Measurements from ENCODE around the gene BMPR2. TPM values are rescaled to one million over a fixed set of nuclear protein-coding genes. Genes with fewer than 3 reads are reported as not detected.
A peak's percentile ranks its signal among the peaks of the same experiment; 100 is the strongest.

The BMPR2 gene
- total and polyA plus RNA-seq, 2 of the 4 experiments (the other 2 are of a cell fraction), result 17.0 to 30.1 TPM

DNA sequence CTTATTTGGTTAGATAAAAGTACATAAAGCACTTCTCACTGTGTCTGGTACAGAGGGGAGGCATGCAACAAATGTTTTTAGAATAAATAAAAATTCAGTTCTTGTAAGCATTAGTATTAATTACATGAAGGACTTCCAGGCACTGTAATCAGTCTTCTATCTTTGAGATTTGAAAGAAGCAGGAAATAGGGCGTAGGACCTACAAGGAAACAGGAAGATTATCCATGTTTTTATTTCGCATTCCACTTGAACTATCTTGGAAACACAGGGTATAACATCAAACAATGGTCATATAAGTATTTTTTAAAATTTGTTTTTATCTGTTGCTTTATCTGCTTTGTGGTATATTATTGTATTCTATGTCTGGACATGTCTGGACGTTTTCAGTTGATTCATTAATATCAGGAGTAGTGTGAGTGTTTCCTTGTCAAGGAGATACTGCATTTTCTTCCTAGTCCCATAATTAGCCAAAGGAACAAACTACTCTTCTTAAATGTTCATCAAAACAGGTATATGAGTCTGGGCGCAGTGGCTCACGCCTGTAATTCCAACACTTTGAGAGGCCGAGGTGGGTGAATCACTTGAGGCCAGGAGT lies 32.5 kb downstream of the BMPR2 start:
- dilution Hi-C loops (cut with HindIII; ENCODE audit: low sequenced_read_pairs, unreplicated experiment), result no loop called here
- H3K4ac ChIP-seq (ENCODE audit: low read depth, low read length), result peak overlapping the region; percentile 32; the same call in 1 of the 2 replicates
- no peak overlapping the region for H3K4me2 ChIP-seq (ENCODE audit: low read depth, low read length)
- peaks cover 3% of the 10 kb centered on the region; the same call in 1 of the 2 replicates for H3K9me1 ChIP-seq (ENCODE audit: insufficient read depth, low read length)
- H4K8ac ChIP-seq (ENCODE audit: low read depth in 2 of 2, low read length in 2 of 2), result 0 out of 4 replicates have a peak overlapping the region, but pooled peaks of 1 of the 2 experiments have one; percentile 21
- POLR2A ChIA-PET (ENCODE audit: unreplicated experiment), result no interaction called here
- peaks cover 21 to 48% of the 10 kb centered on the region in 2 experiments for H3K79me1 ChIP-seq (ENCODE audit: low read depth in 1 of 2, low read length in 2 of 2)
- CTCF ChIA-PET, result no interaction called here
- peak overlapping the region; percentile 19; the same call in 1 of the 2 replicates for H4K5ac ChIP-seq (ENCODE audit: low read depth, low read length)
- H3K27me3 ChIP-seq (ENCODE audit: control insufficient read depth, insufficient read depth, low read length), result no peaks in the 10 kb centered on the region
- no peak overlapping the region for H2AK5ac ChIP-seq (ENCODE audit: low read depth, low read length)
- no peaks in the 10 kb centered on the region for H3K9me3 ChIP-seq (ENCODE audit: control insufficient read depth, insufficient read depth, low read length)
- H2BK15ac ChIP-seq (ENCODE audit: low read depth, low read length), result no peak overlapping the region
- no peak for TF ChIP-seq RFX5 (IDR thresholded peaks at IDR 0.05; ENCODE audit: low read depth, low read length)
- no peak for TF ChIP-seq MXI1 (IDR thresholded peaks at IDR 0.05; ENCODE audit: borderline replicate concordance, low read depth, low read length)
- TF ChIP-seq, protein P1, sequence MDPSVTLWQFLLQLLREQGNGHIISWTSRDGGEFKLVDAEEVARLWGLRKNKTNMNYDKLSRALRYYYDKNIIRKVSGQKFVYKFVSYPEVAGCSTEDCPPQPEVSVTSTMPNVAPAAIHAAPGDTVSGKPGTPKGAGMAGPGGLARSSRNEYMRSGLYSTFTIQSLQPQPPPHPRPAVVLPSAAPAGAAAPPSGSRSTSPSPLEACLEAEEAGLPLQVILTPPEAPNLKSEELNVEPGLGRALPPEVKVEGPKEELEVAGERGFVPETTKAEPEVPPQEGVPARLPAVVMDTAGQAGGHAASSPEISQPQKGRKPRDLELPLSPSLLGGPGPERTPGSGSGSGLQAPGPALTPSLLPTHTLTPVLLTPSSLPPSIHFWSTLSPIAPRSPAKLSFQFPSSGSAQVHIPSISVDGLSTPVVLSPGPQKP (IDR thresholded peaks at IDR 0.05; ENCODE audit: borderline replicate concordance, low read depth, low read length), result no peak
- TF ChIP-seq SMC3 (IDR thresholded peaks at IDR 0.05; ENCODE audit: low read depth, low read length), result no peak
- TF ChIP-seq MAFK (IDR thresholded peaks at IDR 0.05; ENCODE audit: low read depth, low read length), result no peak
- no peak for TF ChIP-seq BHLHE40 (IDR thresholded peaks at IDR 0.05; ENCODE audit: low read depth, low read length)
- TF ChIP-seq CEBPB (IDR thresholded peaks at IDR 0.05; ENCODE audit: low read depth, low read length), result no peak
- TF ChIP-seq FOS (IDR thresholded peaks at IDR 0.05; ENCODE audit: low read depth, low read length), result no peak
- TF ChIP-seq, protein P2, sequence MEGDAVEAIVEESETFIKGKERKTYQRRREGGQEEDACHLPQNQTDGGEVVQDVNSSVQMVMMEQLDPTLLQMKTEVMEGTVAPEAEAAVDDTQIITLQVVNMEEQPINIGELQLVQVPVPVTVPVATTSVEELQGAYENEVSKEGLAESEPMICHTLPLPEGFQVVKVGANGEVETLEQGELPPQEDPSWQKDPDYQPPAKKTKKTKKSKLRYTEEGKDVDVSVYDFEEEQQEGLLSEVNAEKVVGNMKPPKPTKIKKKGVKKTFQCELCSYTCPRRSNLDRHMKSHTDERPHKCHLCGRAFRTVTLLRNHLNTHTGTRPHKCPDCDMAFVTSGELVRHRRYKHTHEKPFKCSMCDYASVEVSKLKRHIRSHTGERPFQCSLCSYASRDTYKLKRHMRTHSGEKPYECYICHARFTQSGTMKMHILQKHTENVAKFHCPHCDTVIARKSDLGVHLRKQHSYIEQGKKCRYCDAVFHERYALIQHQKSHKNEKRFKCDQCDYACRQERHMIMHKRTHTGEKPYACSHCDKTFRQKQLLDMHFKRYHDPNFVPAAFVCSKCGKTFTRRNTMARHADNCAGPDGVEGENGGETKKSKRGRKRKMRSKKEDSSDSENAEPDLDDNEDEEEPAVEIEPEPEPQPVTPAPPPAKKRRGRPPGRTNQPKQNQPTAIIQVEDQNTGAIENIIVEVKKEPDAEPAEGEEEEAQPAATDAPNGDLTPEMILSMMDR (conservative IDR thresholded peaks at IDR 0.05; ENCODE audit: low read depth, low read length), result no peak
- no peak for TF ChIP-seq RCOR1 (IDR thresholded peaks at IDR 0.05; ENCODE audit: insufficient replicate concordance, low read length)
- TF ChIP-seq CHD1 (IDR thresholded peaks at IDR 0.05; ENCODE audit: low read depth, low read length), result no peak
- no peak for TF ChIP-seq NFE2L2 (IDR thresholded peaks at IDR 0.05; ENCODE audit: low read depth, low read length)
- TF ChIP-seq POLR2A (IDR thresholded peaks at IDR 0.05; ENCODE audit: low read depth, low read length), result no peak
- TF ChIP-seq, protein P3, sequence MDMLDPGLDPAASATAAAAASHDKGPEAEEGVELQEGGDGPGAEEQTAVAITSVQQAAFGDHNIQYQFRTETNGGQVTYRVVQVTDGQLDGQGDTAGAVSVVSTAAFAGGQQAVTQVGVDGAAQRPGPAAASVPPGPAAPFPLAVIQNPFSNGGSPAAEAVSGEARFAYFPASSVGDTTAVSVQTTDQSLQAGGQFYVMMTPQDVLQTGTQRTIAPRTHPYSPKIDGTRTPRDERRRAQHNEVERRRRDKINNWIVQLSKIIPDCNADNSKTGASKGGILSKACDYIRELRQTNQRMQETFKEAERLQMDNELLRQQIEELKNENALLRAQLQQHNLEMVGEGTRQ (IDR thresholded peaks at IDR 0.05; ENCODE audit: low read depth, low read length), result no peak
- no peak for TF ChIP-seq MAZ (IDR thresholded peaks at IDR 0.05; ENCODE audit: borderline replicate concordance, low read depth, low read length)
- TF ChIP-seq RAD21 (IDR thresholded peaks at IDR 0.05; ENCODE audit: low read length), result no peak
- H3K4me3 ChIP-seq (ENCODE audit: insufficient read depth, low read depth, low read length), result no peak overlapping the region
- H2BK120ac ChIP-seq (ENCODE audit: low read depth, low read length), result 0 out of 2 replicates have a peak overlapping the region, but pooled peaks have one; percentile 8
- 0 out of 2 replicates have a peak, but pooled peaks cover 2% of the 10 kb centered on the region for H3K4me1 ChIP-seq (ENCODE audit: control insufficient read depth, insufficient read depth, low read length)
- peak; percentile 51 for ATAC-seq (ENCODE audit: low read depth)
- H3K9ac ChIP-seq (ENCODE audit: low read depth, low read length), result no peak overlapping the region
- no peaks in the 10 kb centered on the region; the same call in 1 of the 2 replicates for H3K36me3 ChIP-seq (ENCODE audit: control insufficient read depth, insufficient read depth, low read length)
- H3K56ac ChIP-seq (ENCODE audit: extremely low read depth, insufficient read depth, low read length), result no peak overlapping the region
- intact Hi-C loops (cut with micrococcal nuclease), result no loop called here
- peaks cover 19% of the 10 kb centered on the region; the same call in 1 of the 2 replicates for H4K20me1 ChIP-seq (ENCODE audit: insufficient read depth, low read length)
- no peak overlapping the region for H4K91ac ChIP-seq (ENCODE audit: insufficient read depth, low read depth, low read length)
- H3K18ac ChIP-seq (ENCODE audit: low read depth, low read length), result no peak overlapping the region
- in situ Hi-C loops (cut with MboI; ENCODE audit: low sequenced_read_pairs), result no loop called here
- DNase-seq, result no peak
- no peak overlapping the region for H3K23ac ChIP-seq (ENCODE audit: low read depth, low read length)
- WGBS, 2 experiments (ENCODE audit: extremely low coverage in 2 of 2, insufficient read length in 1 of 2), result no CpG with 5 or more reads among the region's 6 CpGs
- H2AFZ ChIP-seq (replicated peaks; ENCODE audit: low read length, poor library complexity), result no peak overlapping the region
- no peak overlapping the region for H3K27ac ChIP-seq (ENCODE audit: insufficient read depth, low read length)
- no TSS peak for BruUV-seq (replicated peaks)
- peak overlapping the region; percentile 61 for H2BK5ac ChIP-seq (ENCODE audit: low read depth, low read length, poor library complexity, severe bottlenecking)
- no peak overlapping the region for H2AK9ac ChIP-seq (replicated peaks; ENCODE audit: low read depth, low read length, poor library complexity)
- H2BK20ac ChIP-seq (ENCODE audit: low read depth, low read length), result no peak overlapping the region
- H3K14ac ChIP-seq (replicated peaks; ENCODE audit: low read depth, low read length), result no peak overlapping the region
